ENCODE measurements around the gene HK1.

- TF ChIP-seq GATA3 (IDR thresholded peaks at IDR 0.05; ENCODE audit: low read depth, low read length) (no peak), GATA2 (IDR thresholded peaks at IDR 0.05; ENCODE audit: low read depth, low read length) (no peak)
Observed at GRCh38 chr10:69434926-69435325, 156.6 kb downstream of the HK1 start.

Measured in SH-SY5Y (cell line).